ENCODE results near the gene STX18. TPM values are rescaled to one million over a fixed set of nuclear protein-coding genes. Genes with fewer than 3 reads are reported as not detected.

The STX18 gene
- total RNA-seq, 2 donors from 2014 or later = 30.8 to 33.5 TPM

GRCh38 chr4:4407299-4408131 lies 134.3 kb downstream of the STX18 start:
- Mint-ChIP-seq H3K27me3 (peaks cover 0 to 2% of the 10 kb centered on the region in 2 donors), H3K9me3 (no peaks in the 10 kb centered on the region), H3K27ac (no peak overlapping the region), H3K36me3 (no peaks in the 10 kb centered on the region), H3K4me1 (ENCODE audit: low read depth in 2 of 2) (no peaks in the 10 kb centered on the region), H3K4me3 (no peak overlapping the region)
- no peak for DNase-seq (ENCODE audit: low spot score)
- no peak for ATAC-seq

- H3K36me3 Mint-ChIP-seq = no peaks in the 10 kb centered on the region
- ATAC-seq (peak in 1 of 2 donors; percentile 7), DNase-seq (ENCODE audit: low spot score) (no peak)
- no peak overlapping the region for H3K27ac Mint-ChIP-seq
- H3K9me3 Mint-ChIP-seq = no peaks in the 10 kb centered on the region
- H3K4me1 Mint-ChIP-seq (ENCODE audit: low read depth in 2 of 2) = no peaks in the 10 kb centered on the region
- H3K4me3 Mint-ChIP-seq = no peak overlapping the region
- H3K27me3 Mint-ChIP-seq = peaks cover 0 to 2% of the 10 kb centered on the region in 2 donors
Observed at GRCh38 chr4:4406455-4407298, 135.2 kb downstream of the STX18 start.

GRCh38 chr4:4405358-4405962 lies 136.4 kb downstream of the STX18 start:
- Mint-ChIP-seq H3K4me3 (no peak overlapping the region), H3K27ac (no peak overlapping the region), H3K9me3 (no peaks in the 10 kb centered on the region), H3K36me3 (no peaks in the 10 kb centered on the region), H3K27me3 (peaks cover 0 to 2% of the 10 kb centered on the region in 2 donors), H3K4me1 (ENCODE audit: low read depth in 2 of 2) (no peaks in the 10 kb centered on the region)
- no peak for ATAC-seq
- no peak for DNase-seq (ENCODE audit: low spot score)

- Mint-ChIP-seq H3K9me3 (no peaks in the 10 kb centered on the region), H3K4me3 (no peak overlapping the region), H3K4me1 (ENCODE audit: low read depth in 2 of 2) (no peaks in the 10 kb centered on the region), H3K27ac (no peak overlapping the region), H3K27me3 (peaks cover 0 to 4% of the 10 kb centered on the region in 2 donors), H3K36me3 (no peaks in the 10 kb centered on the region)
- DNase-seq (ENCODE audit: low spot score) (no peak), ATAC-seq (no peak)
Observed at GRCh38 chr4:4402966-4403365, 138.9 kb downstream of the STX18 start.

GRCh38 chr4:4401036-4401435 lies 140.8 kb downstream of the STX18 start:
- no peak overlapping the region for H3K4me3 Mint-ChIP-seq
- no peaks in the 10 kb centered on the region for H3K9me3 Mint-ChIP-seq
- H3K4me1 Mint-ChIP-seq (ENCODE audit: low read depth in 2 of 2) = no peaks in the 10 kb centered on the region
- DNase-seq (ENCODE audit: low spot score) (no peak), ATAC-seq (no peak)
- no peak overlapping the region for H3K27ac Mint-ChIP-seq
- H3K27me3 Mint-ChIP-seq = peaks cover 0 to 10% of the 10 kb centered on the region in 2 donors
- no peaks in the 10 kb centered on the region for H3K36me3 Mint-ChIP-seq

GRCh38 chr4:4398430-4398829 lies 143.4 kb downstream of the STX18 start:
- Mint-ChIP-seq H3K4me3 (no peak overlapping the region), H3K36me3 (no peaks in the 10 kb centered on the region), H3K27me3 (peaks cover 19 to 25% of the 10 kb centered on the region in 2 donors), H3K9me3 (no peaks in the 10 kb centered on the region), H3K27ac (no peak overlapping the region), H3K4me1 (ENCODE audit: low read depth in 2 of 2) (peaks cover 0 to 7% of the 10 kb centered on the region in 2 donors)
- ATAC-seq (no peak), DNase-seq (ENCODE audit: low spot score) (no peak)

- H3K36me3 Mint-ChIP-seq = no peaks in the 10 kb centered on the region
- no peak overlapping the region for H3K4me3 Mint-ChIP-seq
- no peaks in the 10 kb centered on the region for H3K9me3 Mint-ChIP-seq
- ATAC-seq = no peak
- peaks cover 0 to 7% of the 10 kb centered on the region in 2 donors for H3K4me1 Mint-ChIP-seq (ENCODE audit: low read depth in 2 of 2)
- no peak overlapping the region for H3K27ac Mint-ChIP-seq
- peaks cover 20 to 22% of the 10 kb centered on the region in 2 donors for H3K27me3 Mint-ChIP-seq
- no peak for DNase-seq (ENCODE audit: low spot score)
Observed at GRCh38 chr4:4397441-4397819, 144.4 kb downstream of the STX18 start.

- no peak overlapping the region for H3K27ac Mint-ChIP-seq
Observed at GRCh38 chr4:4396628-4397440, 145.0 kb downstream of the STX18 start.

GRCh38 chr4:4395849-4396627 lies 145.8 kb downstream of the STX18 start:
- Mint-ChIP-seq H3K36me3 (no peaks in the 10 kb centered on the region), H3K4me3 (no peak overlapping the region), H3K27ac (no peak overlapping the region), H3K27me3 (peaks cover 20 to 25% of the 10 kb centered on the region in 2 donors), H3K4me1 (ENCODE audit: low read depth in 2 of 2) (peaks cover 0 to 7% of the 10 kb centered on the region in 2 donors), H3K9me3 (no peaks in the 10 kb centered on the region)
- no peak for DNase-seq (ENCODE audit: low spot score)
- ATAC-seq = peak in 1 of 2 donors; percentile 56

More at GRCh38 chr4:4396628-4397440, 145.0 kb downstream of the STX18 start:
- Mint-ChIP-seq H3K36me3 (no peaks in the 10 kb centered on the region), H3K4me1 (ENCODE audit: low read depth in 2 of 2) (peaks cover 0 to 7% of the 10 kb centered on the region in 2 donors), H3K9me3 (no peaks in the 10 kb centered on the region), H3K4me3 (no peak overlapping the region), H3K27me3 (peaks cover 20 to 25% of the 10 kb centered on the region in 2 donors)
- no peak for ATAC-seq
- no peak for DNase-seq (ENCODE audit: low spot score)

GRCh38 chr4:4395371-4395770 lies 146.5 kb downstream of the STX18 start:
- ATAC-seq = no peak
- Mint-ChIP-seq H3K4me1 (ENCODE audit: low read depth in 2 of 2) (peaks cover 0 to 7% of the 10 kb centered on the region in 2 donors), H3K4me3 (no peak overlapping the region), H3K27me3 (peaks cover 20 to 27% of the 10 kb centered on the region in 2 donors), H3K27ac (no peak overlapping the region), H3K9me3 (no peaks in the 10 kb centered on the region), H3K36me3 (no peaks in the 10 kb centered on the region)
- no peak for DNase-seq (ENCODE audit: low spot score)

GRCh38 chr4:4394644-4395043 lies 147.2 kb downstream of the STX18 start:
- H3K9me3 Mint-ChIP-seq = no peaks in the 10 kb centered on the region

GRCh38 chr4:4392501-4393183 lies 149.2 kb downstream of the STX18 start:
- no peaks in the 10 kb centered on the region for H3K36me3 Mint-ChIP-seq
- no peak for ATAC-seq
- H3K9me3 Mint-ChIP-seq = no peaks in the 10 kb centered on the region
- H3K4me3 Mint-ChIP-seq = no peak overlapping the region
- peaks cover 0 to 13% of the 10 kb centered on the region in 2 donors for H3K4me1 Mint-ChIP-seq (ENCODE audit: low read depth in 2 of 2)
- no peak for DNase-seq (ENCODE audit: low spot score)
- H3K27me3 Mint-ChIP-seq = peaks cover 27 to 33% of the 10 kb centered on the region in 2 donors
- H3K27ac Mint-ChIP-seq = no peak overlapping the region

More at GRCh38 chr4:4394644-4395043, 147.2 kb downstream of the STX18 start:
- Mint-ChIP-seq H3K36me3 (no peaks in the 10 kb centered on the region), H3K4me3 (no peak overlapping the region), H3K4me1 (ENCODE audit: low read depth in 2 of 2) (peaks cover 0 to 7% of the 10 kb centered on the region in 2 donors), H3K27ac (no peak overlapping the region), H3K27me3 (peaks cover 20 to 28% of the 10 kb centered on the region in 2 donors)
- ATAC-seq (no peak), DNase-seq (ENCODE audit: low spot score) (no peak)

Data from natural killer cell treated with Interleukin-12 subunit alpha and Interleukin-12 subunit beta and Interleukin-15 and Interleukin-18, amount 100 ng/mL, for 72 hours (primary cell).